Measurements from ENCODE around the gene RFT1.

The RFT1 gene, protein sequence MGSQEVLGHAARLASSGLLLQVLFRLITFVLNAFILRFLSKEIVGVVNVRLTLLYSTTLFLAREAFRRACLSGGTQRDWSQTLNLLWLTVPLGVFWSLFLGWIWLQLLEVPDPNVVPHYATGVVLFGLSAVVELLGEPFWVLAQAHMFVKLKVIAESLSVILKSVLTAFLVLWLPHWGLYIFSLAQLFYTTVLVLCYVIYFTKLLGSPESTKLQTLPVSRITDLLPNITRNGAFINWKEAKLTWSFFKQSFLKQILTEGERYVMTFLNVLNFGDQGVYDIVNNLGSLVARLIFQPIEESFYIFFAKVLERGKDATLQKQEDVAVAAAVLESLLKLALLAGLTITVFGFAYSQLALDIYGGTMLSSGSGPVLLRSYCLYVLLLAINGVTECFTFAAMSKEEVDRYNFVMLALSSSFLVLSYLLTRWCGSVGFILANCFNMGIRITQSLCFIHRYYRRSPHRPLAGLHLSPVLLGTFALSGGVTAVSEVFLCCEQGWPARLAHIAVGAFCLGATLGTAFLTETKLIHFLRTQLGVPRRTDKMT

DNA sequence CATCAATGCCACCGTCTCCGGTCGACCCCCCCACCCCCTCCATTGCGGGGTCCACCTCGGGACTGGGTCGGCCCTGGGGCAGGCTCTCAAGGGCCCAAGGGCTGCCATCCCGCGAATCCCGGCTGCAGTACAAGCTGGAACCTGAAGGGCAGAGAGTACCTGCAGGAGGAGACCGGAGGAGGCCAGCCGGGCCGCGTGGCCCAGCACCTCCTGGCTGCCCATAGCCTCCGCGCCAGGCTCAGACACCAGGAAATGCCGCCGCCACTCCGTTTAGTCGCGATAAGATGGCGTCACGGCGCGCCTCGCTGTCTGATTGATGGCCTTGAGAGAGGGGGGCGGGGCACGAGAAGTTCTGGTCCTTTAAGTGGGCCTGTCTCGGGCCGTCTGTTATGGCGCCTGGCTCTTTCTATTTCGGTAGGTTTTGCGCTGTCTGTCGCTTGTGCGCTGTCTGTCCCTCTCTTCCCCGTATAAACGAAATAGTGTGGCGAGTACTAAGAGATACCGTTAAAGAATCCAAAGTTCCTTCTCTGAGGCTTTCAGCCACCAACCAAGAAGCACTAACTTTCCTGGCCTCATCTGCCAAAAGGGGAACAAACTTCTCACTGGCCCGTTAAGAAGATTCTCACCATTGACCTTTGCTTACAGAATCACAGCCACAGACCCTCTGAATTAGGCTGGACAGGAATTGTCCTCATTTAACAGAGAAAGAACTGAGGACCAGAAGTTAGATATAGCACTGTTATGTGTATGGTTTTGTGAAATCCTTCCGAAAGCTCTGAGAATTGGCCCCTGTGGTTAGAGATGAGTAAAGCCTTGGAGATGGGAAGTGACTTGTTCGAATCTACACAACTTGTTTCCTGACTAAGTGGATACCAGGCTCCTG lies at the start of gene RFT1:
RFT1 (minus strand) TSS at position 257 of the 883 bp plus-strand sequence; CDS start at position 222, 35 bp downstream.
- peak; percentile 96 to 97 for DNase-seq

- DNase-seq, result no peak
Observed at GRCh38 chr3:53179580-53179979, 49.3 kb upstream of the RFT1 start.

GRCh38 chr3:53178246-53178645 lies 48.0 kb upstream of the RFT1 start:
- no peak for DNase-seq

- DNase-seq, result no peak
Observed at GRCh38 chr3:53175613-53176540, 45.6 kb upstream of the RFT1 start.

DNA sequence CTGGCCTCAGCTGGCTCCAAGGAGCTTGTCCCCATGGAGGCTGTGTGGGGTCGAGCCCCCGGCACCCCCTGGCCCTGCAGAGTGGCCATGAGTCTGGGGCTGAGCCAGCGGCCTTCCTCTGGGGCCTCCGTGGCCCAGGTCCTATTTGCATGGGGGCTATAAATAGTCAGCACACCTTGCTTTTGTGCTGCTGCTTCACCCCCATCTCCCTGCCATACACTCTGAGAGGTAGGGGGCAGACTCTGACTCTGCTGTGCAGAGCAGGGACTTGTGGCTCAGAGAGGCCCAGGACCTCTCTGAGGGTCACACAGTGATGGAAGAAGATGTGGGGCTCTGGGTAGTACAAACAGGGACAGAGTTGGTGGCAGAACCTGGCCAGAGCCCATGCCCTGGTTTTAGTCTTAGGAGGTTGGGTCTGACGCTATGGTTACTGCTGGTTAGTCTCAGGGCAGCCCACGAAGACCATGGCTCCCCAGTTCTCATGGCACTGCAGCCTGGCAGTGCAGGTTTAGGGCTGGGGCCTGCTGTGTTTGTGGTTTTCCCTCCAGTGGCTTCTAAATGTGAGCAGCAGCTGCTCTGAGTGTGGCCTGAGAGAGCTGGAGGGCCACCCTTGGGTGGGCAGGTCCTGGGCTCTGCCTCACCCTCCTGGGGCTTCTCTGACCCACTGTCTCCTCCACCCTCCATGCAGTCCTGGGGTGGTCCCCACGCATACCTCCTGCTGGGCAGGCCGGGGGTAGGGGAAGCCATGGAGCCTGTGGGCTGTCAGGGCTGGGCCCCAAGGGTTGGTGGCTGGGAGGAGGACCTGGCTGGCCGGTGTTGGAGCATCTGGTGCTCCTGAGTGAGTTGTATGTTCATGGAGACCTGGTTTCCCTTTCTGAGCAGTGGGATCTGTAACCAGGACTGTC lies 44.4 kb upstream of the RFT1 start:
- no peak for DNase-seq

GRCh38 chr3:53173107-53173506 lies 42.9 kb upstream of the RFT1 start:
- no peak for DNase-seq

DNA sequence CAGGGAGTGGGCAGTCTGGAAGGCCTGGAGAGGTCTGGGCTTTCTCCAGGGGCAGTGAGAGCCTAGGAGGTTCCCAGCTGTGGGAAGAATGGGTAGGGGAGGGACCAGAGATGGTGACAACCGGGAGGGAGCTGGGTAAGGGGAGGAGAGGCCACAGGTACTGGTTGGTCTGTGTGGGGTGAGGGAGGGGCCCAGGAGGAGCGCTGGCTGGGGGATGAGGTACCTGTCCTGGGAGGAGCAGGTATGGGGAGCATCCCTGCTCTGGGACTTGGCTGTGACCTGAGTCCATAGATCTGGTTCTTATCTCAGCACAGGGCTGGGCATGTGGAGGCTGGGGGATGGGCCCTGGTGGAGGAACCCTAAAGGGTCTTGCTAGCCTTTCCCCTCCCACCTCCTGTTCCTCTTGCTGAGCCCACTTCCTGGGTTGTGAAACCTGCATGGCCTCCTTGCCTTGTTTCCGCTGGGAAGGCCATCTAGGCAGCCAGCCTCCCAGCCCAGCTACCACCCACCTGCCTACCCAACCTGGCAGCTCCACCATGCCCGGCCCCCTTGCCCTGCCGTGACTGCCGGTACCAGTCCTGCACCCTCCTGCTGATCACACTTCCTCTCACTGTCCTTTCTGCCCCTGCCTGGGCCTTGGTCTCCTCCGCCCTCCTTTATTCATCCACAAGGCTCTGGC lies 41.7 kb upstream of the RFT1 start:
- peak; percentile 69 to 71 for DNase-seq

DNA sequence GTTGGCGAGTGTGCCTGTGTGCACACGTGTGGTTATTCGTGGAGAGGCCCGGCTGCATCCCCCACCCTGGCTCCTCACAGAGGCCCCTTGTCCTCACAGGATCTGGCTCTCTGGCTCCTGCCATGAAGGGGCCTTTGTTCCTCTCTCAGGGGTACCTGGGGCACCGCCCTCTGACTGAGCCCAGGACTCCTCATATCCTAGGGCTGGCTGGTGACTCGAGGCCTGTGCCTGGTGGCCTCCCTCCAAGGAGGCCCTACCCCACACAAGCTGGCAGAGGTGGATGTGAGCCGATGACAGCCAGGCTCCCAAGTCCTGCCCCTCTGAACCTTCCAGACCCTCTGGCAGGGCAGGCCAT lies 40.8 kb upstream of the RFT1 start:
- DNase-seq, result no peak

- DNase-seq, result peak; percentile 99 to 100
Observed at GRCh38 chr3:53170325-53171063, 40.3 kb upstream of the RFT1 start.

- no peak for DNase-seq
Observed at GRCh38 chr3:53169832-53170324, 39.6 kb upstream of the RFT1 start.

DNA sequence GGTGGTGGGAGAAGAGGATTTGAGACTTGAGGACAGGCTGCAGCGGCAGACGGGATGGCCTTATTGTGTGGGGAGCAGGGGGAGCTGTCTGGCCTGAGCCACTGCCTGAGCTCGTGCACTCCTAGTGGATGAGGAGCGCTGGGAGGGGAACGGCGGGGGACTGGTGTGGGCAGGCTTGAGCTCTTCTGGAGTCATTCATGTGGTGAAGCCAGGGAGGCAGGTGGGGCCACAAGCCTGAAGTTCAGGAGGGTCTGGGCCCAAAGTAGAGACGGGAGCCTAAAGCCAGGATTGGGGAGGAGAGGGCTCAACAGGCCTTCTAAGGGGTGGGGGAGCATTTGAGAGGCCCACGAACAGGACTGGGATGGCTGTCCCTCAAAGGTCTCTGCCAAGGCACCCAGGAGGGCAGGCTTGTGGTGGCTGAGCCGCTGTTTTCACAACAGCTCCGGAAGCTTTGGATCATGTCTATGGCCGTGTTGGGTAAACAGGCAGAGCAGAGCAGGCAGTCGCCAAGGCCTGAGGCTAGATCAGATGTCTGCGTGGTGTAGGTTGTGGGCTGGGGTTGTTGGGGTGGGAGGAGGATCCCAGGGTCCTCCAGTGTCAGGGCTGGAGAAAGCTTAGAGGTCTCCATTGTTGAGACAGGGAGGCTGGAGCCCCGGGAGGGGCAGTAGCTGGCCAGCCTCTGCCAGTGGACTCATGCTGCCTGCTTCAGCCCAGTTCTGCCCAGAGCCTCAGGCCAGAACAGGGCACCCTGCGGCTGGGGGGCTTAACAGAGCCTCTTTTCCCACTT lies 39.0 kb upstream of the RFT1 start:
- peak; percentile 99 for DNase-seq

DNA sequence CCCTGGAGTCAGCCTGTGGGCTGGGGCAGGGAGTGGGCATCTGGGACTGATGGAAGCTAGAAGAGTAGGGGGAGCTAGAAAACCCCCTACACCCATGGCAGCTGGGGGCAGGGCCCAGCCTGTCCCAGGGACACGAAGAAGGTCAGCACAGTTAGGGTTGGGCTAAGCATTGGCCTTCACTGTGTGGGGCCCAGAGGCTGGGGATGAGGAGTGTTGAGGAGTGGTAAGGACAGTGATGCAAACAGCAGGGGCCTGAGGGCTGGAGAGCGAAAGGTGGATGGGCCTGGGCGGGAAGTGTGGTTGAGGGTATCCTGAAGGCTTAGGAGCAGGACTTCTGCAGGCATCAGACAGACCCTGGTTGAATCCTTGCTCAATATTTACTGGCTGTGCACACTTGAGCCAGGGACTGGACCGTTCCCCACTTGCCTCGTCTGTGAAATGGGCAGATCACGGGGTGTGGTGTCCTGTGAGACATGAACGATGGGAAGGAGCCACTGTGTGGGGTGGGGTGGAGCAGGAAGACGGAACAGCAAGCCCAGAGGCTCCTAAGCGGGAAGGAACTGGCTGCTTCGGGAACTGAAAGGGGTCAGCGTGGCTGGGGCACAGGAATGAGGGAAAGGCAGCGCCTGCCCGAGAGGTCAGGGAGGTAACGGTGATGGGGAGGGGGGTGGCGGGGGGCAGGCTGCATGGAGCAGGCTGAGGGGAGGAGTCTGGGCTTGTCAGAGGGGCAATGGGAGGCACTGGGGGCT lies 38.1 kb upstream of the RFT1 start:
- no peak for DNase-seq

DNA sequence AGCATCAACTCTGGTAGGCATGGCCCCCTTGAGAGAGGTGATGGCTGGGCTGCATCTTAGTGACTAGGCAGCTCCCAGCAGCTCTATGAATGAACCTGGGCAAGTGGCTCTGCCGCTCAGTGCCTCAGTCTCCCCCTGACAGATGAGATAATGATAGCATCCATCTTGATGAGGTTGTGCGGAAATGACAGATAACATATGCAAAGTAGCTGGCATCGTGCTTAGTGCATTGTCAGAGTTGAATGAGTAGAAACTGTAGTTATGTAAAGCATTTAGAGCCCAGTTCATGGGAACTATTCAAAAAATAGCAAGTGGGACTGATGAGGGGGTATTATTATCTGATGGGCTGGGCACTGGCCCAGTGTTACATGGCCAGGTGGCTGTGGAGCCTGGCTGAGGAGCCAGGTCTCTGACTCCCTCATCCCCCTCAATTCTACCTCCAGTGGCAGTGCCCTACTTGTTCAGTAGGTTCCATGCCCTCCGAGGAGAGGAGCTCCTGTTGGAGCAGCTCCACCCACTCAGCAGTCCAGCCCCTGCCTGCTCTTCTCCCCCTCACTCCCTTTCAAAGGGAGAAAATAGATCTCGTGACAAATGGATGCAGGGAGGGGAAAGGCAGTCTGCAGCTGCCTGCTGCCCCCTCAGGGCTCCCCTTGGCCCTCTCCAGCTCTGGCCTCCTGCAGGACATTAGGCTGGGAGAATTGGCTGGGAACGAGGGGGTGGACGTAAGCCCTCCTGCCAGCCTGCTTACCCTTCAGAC lies 37.4 kb upstream of the RFT1 start:
- DNase-seq, result no peak

DNA sequence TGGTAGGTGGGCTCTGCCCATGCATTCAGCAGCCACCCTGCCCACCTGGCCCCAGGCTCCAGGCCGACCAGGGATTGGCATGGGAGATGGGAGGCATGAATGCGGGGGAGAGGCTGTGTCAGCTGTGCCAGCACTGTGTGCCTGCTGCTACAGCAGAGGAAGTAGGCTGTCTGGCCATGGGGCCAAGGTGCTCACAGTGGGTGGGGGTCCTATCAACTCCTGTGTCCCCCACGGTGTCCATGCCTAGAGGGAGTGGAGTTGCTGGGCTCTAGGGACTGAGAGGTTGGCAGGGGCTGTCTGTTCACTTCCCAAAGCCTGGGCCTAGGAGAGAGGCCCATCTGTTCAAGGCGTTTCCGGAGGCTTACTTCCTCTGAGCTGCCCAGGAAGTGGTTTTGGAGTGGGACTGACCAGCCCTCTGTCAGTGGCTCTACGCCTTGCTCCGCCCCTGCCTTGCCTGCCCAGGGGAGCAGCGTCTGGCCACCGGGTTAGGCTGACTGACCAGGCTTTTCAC lies 36.6 kb upstream of the RFT1 start:
- peak; percentile 96 to 99 for DNase-seq

DNA sequence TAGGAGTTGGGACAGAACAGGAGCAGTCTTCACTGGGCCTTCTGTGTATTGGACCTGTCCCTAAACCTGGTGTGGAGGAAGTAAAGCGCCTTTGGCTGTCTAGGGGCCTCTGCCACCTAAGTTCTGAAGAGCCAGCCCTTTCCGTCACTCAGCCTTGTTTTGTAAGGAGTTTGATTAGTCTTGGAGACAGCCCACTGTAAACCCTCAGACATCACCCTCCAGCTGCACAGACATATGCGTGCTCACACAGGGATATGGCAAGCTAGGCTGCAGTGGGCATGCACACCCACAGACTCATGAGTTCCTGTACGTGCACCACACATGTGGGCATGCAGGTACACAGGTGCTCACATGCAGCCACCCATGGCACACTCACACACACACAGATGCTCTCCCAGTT lies 36.0 kb upstream of the RFT1 start:
- DNase-seq, result no peak

DNA sequence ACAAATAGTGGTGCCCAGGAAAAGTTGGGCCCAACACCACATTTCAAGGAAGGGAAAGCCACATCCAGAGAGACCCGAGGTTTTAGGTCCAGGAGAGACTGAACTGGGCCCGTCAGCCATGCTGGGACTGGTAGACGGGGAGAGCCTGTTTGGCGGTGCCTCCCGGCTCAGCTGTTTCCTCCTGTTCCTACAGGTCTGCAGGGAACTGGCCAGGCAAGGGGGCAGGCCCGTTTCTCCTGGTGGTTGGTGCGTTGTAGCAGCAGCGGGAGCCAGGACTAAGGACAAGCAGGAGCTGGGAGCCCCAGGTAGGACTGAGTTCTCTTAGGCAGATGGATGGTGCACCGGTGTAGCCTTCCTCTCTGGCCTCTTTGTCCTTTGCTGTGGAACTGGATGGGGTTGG lies 34.7 kb upstream of the RFT1 start:
- no peak for DNase-seq
